Liver (tissue), 9 donors: ENCODE measurements around the gene COLEC11. TPM values are rescaled to one million over a fixed set of nuclear protein-coding genes. Genes with fewer than 3 reads are reported as not detected.
A peak's percentile ranks its signal among the peaks of the same experiment; 100 is the strongest.

Source experiments
- DNase-seq: peaks from one replicate; pipeline ENCODE4 v3.0.0-alpha.2; 2017; ENCODE audit warnings: low spot score
- H3K27ac ChIP-seq, 2 donors: one replicate each; pipeline ENCODE4 v1.7.0; 2013; ENCODE audit warnings: inconsistent platforms in 2 of 2, low read length in 2 of 2, control low read depth in 1 of 2, low read depth in 1 of 2, mild to moderate bottlenecking in 1 of 2
- H3K27me3 ChIP-seq, 4 donors: one replicate each; pipeline versions ENCODE4 v1.6.1 to v1.7.0; 2013; ENCODE audit warnings: low read length in 3 of 4, inconsistent platforms in 1 of 4, mild to moderate bottlenecking in 1 of 4, moderate library complexity in 1 of 4; ENCODE audit not compliant: control insufficient read depth in 4 of 4, insufficient read depth in 4 of 4
- H3K36me3 ChIP-seq, 4 donors: one replicate each; pipeline versions ENCODE4 v1.6.1 to v1.7.0; 2013; ENCODE audit warnings: low read length in 3 of 4, mild to moderate bottlenecking in 3 of 4, low read depth in 1 of 4, moderate library complexity in 1 of 4; ENCODE audit not compliant: control insufficient read depth in 4 of 4, insufficient read depth in 3 of 4
- H3K4me1 ChIP-seq, 4 donors: one replicate each; pipeline versions ENCODE4 v1.6.1 to v1.7.0; 2013; ENCODE audit warnings: low read length in 3 of 4, mild to moderate bottlenecking in 3 of 4, moderate library complexity in 1 of 4; ENCODE audit not compliant: control insufficient read depth in 4 of 4, insufficient read depth in 4 of 4
- H3K4me3 ChIP-seq, 3 donors: one replicate each; pipeline versions ENCODE4 v1.6.1 to v1.7.0; 2013; ENCODE audit warnings: low read length in 3 of 3, control low read depth in 1 of 3, low read depth in 1 of 3, mild to moderate bottlenecking in 1 of 3
- H3K9ac ChIP-seq, 2 donors: one replicate each; pipeline ENCODE4 v1.7.0; 2013; ENCODE audit warnings: low read length in 2 of 2, mild to moderate bottlenecking in 2 of 2, moderate library complexity in 2 of 2, control low read depth in 1 of 2, low read depth in 1 of 2
- H3K9me3 ChIP-seq, 4 donors: one replicate each; pipeline versions ENCODE4 v1.6.1 to v1.7.0; 2013; ENCODE audit warnings: low read length in 3 of 4; ENCODE audit not compliant: control insufficient read depth in 4 of 4
- EGR1 ChIP-seq, 2 donors: IDR thresholded peaks; 2 replicates each; pipeline ENCODE4 v1.6.1; 2016 to 2018; ENCODE audit warnings: antibody characterized with exemption in 2 of 2, low read depth in 2 of 2
- FOXA1 ChIP-seq: IDR thresholded peaks from 2 replicates; pipeline ENCODE4 v1.6.1; 2016; ENCODE audit warnings: antibody characterized with exemption
- FOXA2 ChIP-seq: IDR thresholded peaks from 2 replicates; pipeline ENCODE4 v1.6.1; 2016; ENCODE audit warnings: antibody characterized with exemption
- GABPA ChIP-seq, 2 donors: IDR thresholded peaks in 1 of 2; conservative IDR thresholded peaks in 1 of 2; 2 replicates each; pipeline ENCODE4 v1.6.1; 2016; ENCODE audit warnings: antibody characterized with exemption in 2 of 2, mild to moderate bottlenecking in 1 of 2, moderate library complexity in 1 of 2
- HNF4A ChIP-seq, 2 donors: conservative IDR thresholded peaks; 2 replicates each; pipeline ENCODE4 v1.6.1; 2016; ENCODE audit warnings: antibody characterized with exemption in 2 of 2, mild to moderate bottlenecking in 2 of 2
- HNF4G ChIP-seq: IDR thresholded peaks from 2 replicates; pipeline ENCODE4 v1.6.1; 2016; ENCODE audit warnings: antibody characterized with exemption
- JUND ChIP-seq, 2 donors: IDR thresholded peaks; 2 replicates each; pipeline ENCODE4 v1.6.1; 2016; ENCODE audit warnings: antibody characterized with exemption in 2 of 2
- NR2F2 ChIP-seq: IDR thresholded peaks from 2 replicates; pipeline ENCODE4 v1.6.1; 2016; ENCODE audit warnings: antibody characterized with exemption
- RAD21 ChIP-seq, 2 donors: IDR thresholded peaks; 2 replicates each; pipeline ENCODE4 v1.6.1; 2016; ENCODE audit warnings: antibody characterized with exemption in 2 of 2, mild to moderate bottlenecking in 2 of 2
- RXRA ChIP-seq, 2 donors: IDR thresholded peaks; 2 replicates each; pipeline ENCODE4 v1.6.1; 2017 to 2018; ENCODE audit warnings: antibody characterized with exemption in 2 of 2, mild to moderate bottlenecking in 1 of 2
- SP1 ChIP-seq: IDR thresholded peaks from 2 replicates; pipeline ENCODE4 v1.6.1; 2018; ENCODE audit warnings: antibody characterized with exemption, mild to moderate bottlenecking
- TAF1 ChIP-seq: conservative IDR thresholded peaks from 2 replicates; pipeline ENCODE4 v1.6.1; 2016; ENCODE audit warnings: antibody characterized with exemption, mild to moderate bottlenecking
- YY1 ChIP-seq: IDR thresholded peaks from 2 replicates; pipeline ENCODE4 v1.6.1; 2016; ENCODE audit warnings: antibody characterized with exemption, mild to moderate bottlenecking
- WGBS: extraction: QIAGEN DNeasy Blood & Tissue Kit; methylation state at CpG from one replicate; pipeline ENCODE4 v1.1.7; 2013; 5-methylcytosine and 5-hydroxymethylcytosine counted together
- polyA plus RNA-seq, 2 donors: library from polyadenylated mRNA; stranded (reverse) in 1 of 2; unstranded in 1 of 2; fragments of 200-250 nt in 1 of 2; fragments of >200 nt in 1 of 2; fragmentation: Nextera tagmentation in 1 of 2; extraction: Ambion mirVana in 1 of 2; gene quantifications; one replicate each; pipeline versions ENCODE4 v1.2.1 to v1.2.3, GENCODE V29; 2013 to 2015
- total RNA-seq, 2 donors: library from RNA; depleted of rRNA; stranded (reverse); fragments of >200 nt; gene quantifications; one replicate each; pipeline ENCODE4 v1.2.3, GENCODE V29; 2014
- TF ChIP-seq, protein P1 (sequence below): IDR thresholded peaks from 2 replicates; pipeline ENCODE4 v1.6.1; 2016; ENCODE audit warnings: antibody characterized with exemption
- TF ChIP-seq, protein P2 (sequence below): IDR thresholded peaks from 2 replicates; pipeline ENCODE4 v1.6.1; 2016; ENCODE audit warnings: antibody characterized with exemption
- TF ChIP-seq, protein P3 (sequence below): fragments of 150-350 bp; IDR thresholded peaks from 2 replicates; pipeline ENCODE4 v1.5.1; 2017; ENCODE audit warnings: improper control_type of control experiment, low read depth, low read length; ENCODE audit not compliant: missing input control
- TF ChIP-seq, protein P4 (sequence below): IDR thresholded peaks from 2 replicates; pipeline ENCODE4 v1.6.1; 2016; ENCODE audit warnings: antibody characterized with exemption, mild to moderate bottlenecking
- TF ChIP-seq, protein P5 (sequence below): IDR thresholded peaks from 2 replicates; pipeline ENCODE4 v1.6.1; 2016; ENCODE audit warnings: antibody characterized with exemption
- donor health status: healthy.
- donor health status: healthy.
- donor health status: healthy.
- donor health status: healthy.
- donor health status: healthy.

The COLEC11 gene
- total and polyA plus RNA-seq, 4 donors = 31.0 to 100 (median 70.9) TPM

DNA sequence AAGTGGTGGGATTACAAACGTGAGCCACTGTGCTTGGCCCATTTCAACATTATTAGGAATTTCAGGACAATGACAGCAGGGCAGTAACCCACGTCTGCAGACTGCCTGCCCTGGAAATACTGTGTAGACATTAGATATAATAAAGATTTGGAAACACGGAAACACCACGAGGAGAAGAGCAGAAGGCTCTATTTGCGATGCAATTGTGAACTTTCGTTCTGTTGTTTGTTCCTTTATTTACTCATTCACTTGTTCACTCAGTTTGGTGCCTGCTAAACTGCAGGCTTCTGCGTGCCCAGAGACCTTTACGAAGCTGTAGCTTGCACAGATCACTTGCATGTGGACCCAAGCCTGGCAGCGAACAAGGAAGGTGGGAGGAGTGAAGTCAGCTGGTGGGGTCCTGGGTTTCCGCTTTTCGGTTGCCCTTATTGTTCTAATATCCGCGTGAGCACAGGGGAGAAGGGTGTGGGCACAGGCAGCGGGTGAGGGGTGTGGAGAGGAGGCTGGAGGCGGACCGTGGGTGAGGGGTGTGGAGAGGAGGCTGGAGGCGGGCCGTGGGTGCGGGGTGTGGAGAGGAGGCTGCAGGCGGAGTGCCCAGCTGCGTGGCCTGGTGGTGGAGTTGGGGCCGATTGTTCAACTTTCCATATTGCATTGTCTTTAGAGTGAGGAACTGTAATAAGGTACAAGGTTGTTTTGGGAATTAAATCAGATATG is 3.4 kb downstream of the COLEC11 start:
- no peak for DNase-seq
- Histone ChIP-seq H3K4me3 (no peak overlapping the region), H3K9me3 (no peaks in the 10 kb centered on the region), H3K27me3 (no peaks in the 10 kb centered on the region), H3K36me3 (no peaks in the 10 kb centered on the region), H3K4me1 (peaks cover 0 to 19% (median 9%) of the 10 kb centered on the region in 4 donors), H3K9ac (no peak overlapping the region), H3K27ac (peak overlapping the region in 1 of 2 donors; percentile 61)
- 73% methylated on average over 22 of the region's 22 CpGs for WGBS
- TF ChIP-seq JUND (IDR thresholded peaks at IDR 0.05) = no peak
- no peak for TF ChIP-seq SP1
- TF ChIP-seq, protein P1, sequence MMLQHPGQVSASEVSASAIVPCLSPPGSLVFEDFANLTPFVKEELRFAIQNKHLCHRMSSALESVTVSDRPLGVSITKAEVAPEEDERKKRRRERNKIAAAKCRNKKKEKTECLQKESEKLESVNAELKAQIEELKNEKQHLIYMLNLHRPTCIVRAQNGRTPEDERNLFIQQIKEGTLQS = no peak
- TF ChIP-seq EGR1 (IDR thresholded peaks at IDR 0.05; ENCODE audit: low read depth in 2 of 2) = no peak
- TF ChIP-seq RAD21 (IDR thresholded peaks at IDR 0.05) = no peak
- no peak for TF ChIP-seq HNF4A (conservative IDR thresholded peaks at IDR 0.05)
- TF ChIP-seq, protein P2, sequence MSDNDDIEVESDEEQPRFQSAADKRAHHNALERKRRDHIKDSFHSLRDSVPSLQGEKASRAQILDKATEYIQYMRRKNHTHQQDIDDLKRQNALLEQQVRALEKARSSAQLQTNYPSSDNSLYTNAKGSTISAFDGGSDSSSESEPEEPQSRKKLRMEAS = no peak
- TF ChIP-seq, protein P3, sequence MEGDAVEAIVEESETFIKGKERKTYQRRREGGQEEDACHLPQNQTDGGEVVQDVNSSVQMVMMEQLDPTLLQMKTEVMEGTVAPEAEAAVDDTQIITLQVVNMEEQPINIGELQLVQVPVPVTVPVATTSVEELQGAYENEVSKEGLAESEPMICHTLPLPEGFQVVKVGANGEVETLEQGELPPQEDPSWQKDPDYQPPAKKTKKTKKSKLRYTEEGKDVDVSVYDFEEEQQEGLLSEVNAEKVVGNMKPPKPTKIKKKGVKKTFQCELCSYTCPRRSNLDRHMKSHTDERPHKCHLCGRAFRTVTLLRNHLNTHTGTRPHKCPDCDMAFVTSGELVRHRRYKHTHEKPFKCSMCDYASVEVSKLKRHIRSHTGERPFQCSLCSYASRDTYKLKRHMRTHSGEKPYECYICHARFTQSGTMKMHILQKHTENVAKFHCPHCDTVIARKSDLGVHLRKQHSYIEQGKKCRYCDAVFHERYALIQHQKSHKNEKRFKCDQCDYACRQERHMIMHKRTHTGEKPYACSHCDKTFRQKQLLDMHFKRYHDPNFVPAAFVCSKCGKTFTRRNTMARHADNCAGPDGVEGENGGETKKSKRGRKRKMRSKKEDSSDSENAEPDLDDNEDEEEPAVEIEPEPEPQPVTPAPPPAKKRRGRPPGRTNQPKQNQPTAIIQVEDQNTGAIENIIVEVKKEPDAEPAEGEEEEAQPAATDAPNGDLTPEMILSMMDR = no peak
- TF ChIP-seq TAF1 = no peak
- no peak for TF ChIP-seq YY1
- TF ChIP-seq GABPA (IDR thresholded peaks at IDR 0.05 in 1 of 2, conservative IDR thresholded peaks at IDR 0.05 in 1 of 2) = no peak
- no peak for TF ChIP-seq FOXA2
- no peak for TF ChIP-seq NR2F2
- TF ChIP-seq, protein P4, sequence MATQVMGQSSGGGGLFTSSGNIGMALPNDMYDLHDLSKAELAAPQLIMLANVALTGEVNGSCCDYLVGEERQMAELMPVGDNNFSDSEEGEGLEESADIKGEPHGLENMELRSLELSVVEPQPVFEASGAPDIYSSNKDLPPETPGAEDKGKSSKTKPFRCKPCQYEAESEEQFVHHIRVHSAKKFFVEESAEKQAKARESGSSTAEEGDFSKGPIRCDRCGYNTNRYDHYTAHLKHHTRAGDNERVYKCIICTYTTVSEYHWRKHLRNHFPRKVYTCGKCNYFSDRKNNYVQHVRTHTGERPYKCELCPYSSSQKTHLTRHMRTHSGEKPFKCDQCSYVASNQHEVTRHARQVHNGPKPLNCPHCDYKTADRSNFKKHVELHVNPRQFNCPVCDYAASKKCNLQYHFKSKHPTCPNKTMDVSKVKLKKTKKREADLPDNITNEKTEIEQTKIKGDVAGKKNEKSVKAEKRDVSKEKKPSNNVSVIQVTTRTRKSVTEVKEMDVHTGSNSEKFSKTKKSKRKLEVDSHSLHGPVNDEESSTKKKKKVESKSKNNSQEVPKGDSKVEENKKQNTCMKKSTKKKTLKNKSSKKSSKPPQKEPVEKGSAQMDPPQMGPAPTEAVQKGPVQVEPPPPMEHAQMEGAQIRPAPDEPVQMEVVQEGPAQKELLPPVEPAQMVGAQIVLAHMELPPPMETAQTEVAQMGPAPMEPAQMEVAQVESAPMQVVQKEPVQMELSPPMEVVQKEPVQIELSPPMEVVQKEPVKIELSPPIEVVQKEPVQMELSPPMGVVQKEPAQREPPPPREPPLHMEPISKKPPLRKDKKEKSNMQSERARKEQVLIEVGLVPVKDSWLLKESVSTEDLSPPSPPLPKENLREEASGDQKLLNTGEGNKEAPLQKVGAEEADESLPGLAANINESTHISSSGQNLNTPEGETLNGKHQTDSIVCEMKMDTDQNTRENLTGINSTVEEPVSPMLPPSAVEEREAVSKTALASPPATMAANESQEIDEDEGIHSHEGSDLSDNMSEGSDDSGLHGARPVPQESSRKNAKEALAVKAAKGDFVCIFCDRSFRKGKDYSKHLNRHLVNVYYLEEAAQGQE = no peak
- no peak for TF ChIP-seq HNF4G
- no peak for TF ChIP-seq FOXA1
- no peak for TF ChIP-seq RXRA (IDR thresholded peaks at IDR 0.05)
- TF ChIP-seq, protein P5, sequence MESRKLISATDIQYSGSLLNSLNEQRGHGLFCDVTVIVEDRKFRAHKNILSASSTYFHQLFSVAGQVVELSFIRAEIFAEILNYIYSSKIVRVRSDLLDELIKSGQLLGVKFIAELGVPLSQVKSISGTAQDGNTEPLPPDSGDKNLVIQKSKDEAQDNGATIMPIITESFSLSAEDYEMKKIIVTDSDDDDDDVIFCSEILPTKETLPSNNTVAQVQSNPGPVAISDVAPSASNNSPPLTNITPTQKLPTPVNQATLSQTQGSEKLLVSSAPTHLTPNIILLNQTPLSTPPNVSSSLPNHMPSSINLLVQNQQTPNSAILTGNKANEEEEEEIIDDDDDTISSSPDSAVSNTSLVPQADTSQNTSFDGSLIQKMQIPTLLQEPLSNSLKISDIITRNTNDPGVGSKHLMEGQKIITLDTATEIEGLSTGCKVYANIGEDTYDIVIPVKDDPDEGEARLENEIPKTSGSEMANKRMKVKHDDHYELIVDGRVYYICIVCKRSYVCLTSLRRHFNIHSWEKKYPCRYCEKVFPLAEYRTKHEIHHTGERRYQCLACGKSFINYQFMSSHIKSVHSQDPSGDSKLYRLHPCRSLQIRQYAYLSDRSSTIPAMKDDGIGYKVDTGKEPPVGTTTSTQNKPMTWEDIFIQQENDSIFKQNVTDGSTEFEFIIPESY = no peak
